Colonic mucosa (tissue), 4 donors: ENCODE data around the gene ROPN1B. TPM values are rescaled to one million over a fixed set of nuclear protein-coding genes. Genes with fewer than 3 reads are reported as not detected.
"Not testable (repeated sequence)": the region's sequence is repeated elsewhere in the genome, so short reads cannot be mapped to it uniquely, and the experiment has no call there.

Experiments used
- DNase-seq: peaks from one replicate; pipeline ENCODE4 v3.0.0-alpha.2; 2020
- H3K27ac ChIP-seq: fragments of 200-600 bp; one replicate; pipeline ENCODE4 v1.8.0; 2021
- H3K27me3 ChIP-seq: fragments of 200-600 bp; one replicate; pipeline ENCODE4 v1.8.0; 2021
- H3K36me3 ChIP-seq: fragments of 200-600 bp; one replicate; pipeline ENCODE4 v1.8.0; 2021
- H3K4me1 ChIP-seq: fragments of 200-600 bp; one replicate; pipeline ENCODE4 v1.8.0; 2021; ENCODE audit warnings: mild to moderate bottlenecking
- H3K4me3 ChIP-seq: fragments of 200-600 bp; one replicate; pipeline ENCODE4 v1.8.0; 2021
- H3K9ac ChIP-seq, 2 donors: one replicate each; pipeline ENCODE4 v1.7.0; 2013; ENCODE audit warnings: control low read depth in 2 of 2, low read depth in 2 of 2, low read length in 2 of 2
- H3K9me3 ChIP-seq: fragments of 200-600 bp; one replicate; pipeline ENCODE4 v1.8.0; 2021
- intact Hi-C: fragments of 100-400 bp; cut with DNase I; formaldehyde crosslinking; loops from one replicate; pipeline ENCODE4 v1.14.1; 2022
- total RNA-seq, 2 donors: library from RNA; stranded (reverse); fragmentation: NEBNext Ultra II Directional in 1 of 2; extraction: Animal tissue kit (Norgen Biotek cat#: 25700) in 1 of 2; gene quantifications; one replicate each; pipeline ENCODE4 v1.2.1, GENCODE V29; 2021
- TF ChIP-seq, protein P1 (sequence below): fragments of 200-600 bp; IDR thresholded peaks from one replicate; pipeline ENCODE4 v1.8.0; 2022; ENCODE audit warnings: antibody characterized with exemption, mild to moderate bottlenecking
- donor health status: healthy.
- donor health status: DM: no; HTN: no; CAD: no.
- donor health status: DM: no; HTN: no; CAD: no.

Gene ROPN1B
- total RNA-seq, 2 donors from 2014 or later, result not detected

DNA sequence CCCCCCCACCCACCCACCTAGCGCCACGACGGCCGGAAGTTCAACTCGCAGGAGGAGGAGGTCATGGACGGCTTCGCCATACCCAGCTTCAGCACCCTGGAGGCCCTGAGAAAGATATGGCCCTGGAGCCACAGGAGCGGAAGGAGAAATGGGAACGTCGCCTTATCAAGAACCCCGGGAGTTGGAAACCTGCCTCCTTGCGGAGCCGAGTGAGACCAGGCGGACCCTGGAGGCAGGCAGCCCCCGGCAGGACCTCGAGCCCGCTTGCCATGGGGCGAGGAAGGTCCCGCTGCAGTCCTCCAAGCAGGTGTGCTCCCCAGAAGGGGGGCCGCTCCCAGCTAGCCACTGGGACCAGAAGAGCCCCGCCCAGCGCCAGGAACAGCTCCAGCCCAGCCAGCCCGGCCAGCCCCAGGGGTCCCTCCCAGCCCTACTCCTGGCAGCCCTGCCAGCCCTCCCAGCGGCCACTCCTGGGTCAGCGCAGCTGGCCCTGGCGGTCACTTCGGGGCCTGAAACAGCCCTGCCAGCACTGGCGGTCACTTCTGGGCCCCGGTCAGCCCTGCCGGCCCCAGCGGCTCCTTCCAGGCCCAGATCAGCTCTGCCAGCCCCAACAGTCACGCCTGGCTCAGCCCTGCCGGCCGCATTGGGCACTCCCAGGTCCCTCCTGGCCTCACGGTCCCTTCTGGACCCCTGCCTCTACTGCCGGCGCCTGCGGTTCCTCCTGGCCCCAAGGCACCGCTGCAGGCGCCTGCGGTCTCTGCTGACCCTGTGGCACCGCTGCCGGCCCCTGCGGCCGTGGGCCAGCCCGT, 10.3 kb upstream of the ROPN1B start:
- TF ChIP-seq, protein P1, sequence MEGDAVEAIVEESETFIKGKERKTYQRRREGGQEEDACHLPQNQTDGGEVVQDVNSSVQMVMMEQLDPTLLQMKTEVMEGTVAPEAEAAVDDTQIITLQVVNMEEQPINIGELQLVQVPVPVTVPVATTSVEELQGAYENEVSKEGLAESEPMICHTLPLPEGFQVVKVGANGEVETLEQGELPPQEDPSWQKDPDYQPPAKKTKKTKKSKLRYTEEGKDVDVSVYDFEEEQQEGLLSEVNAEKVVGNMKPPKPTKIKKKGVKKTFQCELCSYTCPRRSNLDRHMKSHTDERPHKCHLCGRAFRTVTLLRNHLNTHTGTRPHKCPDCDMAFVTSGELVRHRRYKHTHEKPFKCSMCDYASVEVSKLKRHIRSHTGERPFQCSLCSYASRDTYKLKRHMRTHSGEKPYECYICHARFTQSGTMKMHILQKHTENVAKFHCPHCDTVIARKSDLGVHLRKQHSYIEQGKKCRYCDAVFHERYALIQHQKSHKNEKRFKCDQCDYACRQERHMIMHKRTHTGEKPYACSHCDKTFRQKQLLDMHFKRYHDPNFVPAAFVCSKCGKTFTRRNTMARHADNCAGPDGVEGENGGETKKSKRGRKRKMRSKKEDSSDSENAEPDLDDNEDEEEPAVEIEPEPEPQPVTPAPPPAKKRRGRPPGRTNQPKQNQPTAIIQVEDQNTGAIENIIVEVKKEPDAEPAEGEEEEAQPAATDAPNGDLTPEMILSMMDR, result no peak
- H3K9ac ChIP-seq, result no peak overlapping the region
- peaks cover 3% of the 10 kb centered on the region for H3K27me3 ChIP-seq
- no peak for DNase-seq
- H3K9me3 ChIP-seq, result no peaks in the 10 kb centered on the region
- intact Hi-C loops, result no loop called here
- no peaks in the 10 kb centered on the region for H3K36me3 ChIP-seq
- no peak overlapping the region for H3K4me3 ChIP-seq
- H3K27ac ChIP-seq, result no peak overlapping the region
- no peaks in the 10 kb centered on the region for H3K4me1 ChIP-seq

DNA sequence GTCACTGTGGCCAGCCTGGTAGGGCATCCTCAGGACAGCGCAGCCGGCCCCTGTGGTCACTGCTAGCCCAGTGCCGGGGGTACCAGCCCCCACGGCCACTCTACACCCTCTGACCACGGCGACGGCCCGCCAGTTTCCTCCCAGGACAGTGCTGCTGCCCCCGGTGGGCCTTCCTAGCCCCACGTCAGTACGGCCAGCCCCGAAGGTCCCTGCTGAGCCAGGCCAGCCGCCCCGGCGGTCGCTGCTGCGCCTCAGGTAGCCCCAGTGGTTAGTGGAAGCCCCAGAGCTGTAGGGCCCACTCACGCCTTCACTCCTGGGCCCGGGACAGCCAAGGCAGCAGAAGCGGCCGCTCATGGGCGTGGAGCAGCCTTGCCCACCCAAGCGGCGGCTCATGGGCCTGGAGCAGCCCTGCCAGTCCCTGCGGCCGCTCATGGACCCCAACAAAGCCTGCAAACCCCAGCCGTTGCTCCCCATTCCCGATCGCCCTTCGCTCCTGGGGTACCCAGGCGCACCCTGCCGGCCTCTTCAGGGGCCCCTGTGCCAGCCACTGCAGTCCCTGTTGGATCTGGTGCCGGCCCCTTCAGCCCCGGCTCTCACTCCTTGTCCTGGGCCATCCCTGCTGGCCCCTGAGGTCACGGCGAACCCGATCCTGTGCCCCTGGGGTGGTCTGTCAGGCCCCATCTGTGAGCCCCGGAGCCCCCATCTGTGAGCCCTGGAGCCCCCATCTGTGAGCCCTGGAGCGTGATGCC, 9.5 kb upstream of the ROPN1B start:
- H3K27me3 ChIP-seq, result peaks cover 3% of the 10 kb centered on the region
- H3K36me3 ChIP-seq, result no peaks in the 10 kb centered on the region
- no peaks in the 10 kb centered on the region for H3K9me3 ChIP-seq
- H3K27ac ChIP-seq, result no peak overlapping the region
- H3K4me1 ChIP-seq, result no peaks in the 10 kb centered on the region
- TF ChIP-seq, protein P1, result no peak
- no peak overlapping the region for H3K4me3 ChIP-seq
- intact Hi-C loops, result no loop called here
- no peak for DNase-seq
- H3K9ac ChIP-seq, result no peak overlapping the region

DNA sequence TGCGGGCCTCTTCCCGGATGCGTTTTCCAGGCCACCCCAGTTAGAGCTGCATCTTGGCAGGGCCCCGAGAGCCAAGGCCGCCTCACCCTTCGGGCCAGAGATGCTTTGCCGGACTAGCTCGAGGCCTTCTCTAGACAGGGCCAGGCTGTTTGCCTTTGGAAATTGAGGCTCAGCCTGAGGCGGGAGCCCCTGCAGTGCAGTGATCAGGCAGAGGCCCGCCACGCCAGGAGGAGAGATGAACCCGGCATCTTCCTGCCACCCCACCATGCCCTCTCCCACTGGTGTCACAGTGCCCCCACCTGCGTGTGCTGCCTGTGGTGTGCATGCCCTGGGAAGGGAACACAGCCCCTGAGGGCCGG, 8.9 kb upstream of the ROPN1B start:
- TF ChIP-seq, protein P1, result no peak
- no peak for DNase-seq

DNA sequence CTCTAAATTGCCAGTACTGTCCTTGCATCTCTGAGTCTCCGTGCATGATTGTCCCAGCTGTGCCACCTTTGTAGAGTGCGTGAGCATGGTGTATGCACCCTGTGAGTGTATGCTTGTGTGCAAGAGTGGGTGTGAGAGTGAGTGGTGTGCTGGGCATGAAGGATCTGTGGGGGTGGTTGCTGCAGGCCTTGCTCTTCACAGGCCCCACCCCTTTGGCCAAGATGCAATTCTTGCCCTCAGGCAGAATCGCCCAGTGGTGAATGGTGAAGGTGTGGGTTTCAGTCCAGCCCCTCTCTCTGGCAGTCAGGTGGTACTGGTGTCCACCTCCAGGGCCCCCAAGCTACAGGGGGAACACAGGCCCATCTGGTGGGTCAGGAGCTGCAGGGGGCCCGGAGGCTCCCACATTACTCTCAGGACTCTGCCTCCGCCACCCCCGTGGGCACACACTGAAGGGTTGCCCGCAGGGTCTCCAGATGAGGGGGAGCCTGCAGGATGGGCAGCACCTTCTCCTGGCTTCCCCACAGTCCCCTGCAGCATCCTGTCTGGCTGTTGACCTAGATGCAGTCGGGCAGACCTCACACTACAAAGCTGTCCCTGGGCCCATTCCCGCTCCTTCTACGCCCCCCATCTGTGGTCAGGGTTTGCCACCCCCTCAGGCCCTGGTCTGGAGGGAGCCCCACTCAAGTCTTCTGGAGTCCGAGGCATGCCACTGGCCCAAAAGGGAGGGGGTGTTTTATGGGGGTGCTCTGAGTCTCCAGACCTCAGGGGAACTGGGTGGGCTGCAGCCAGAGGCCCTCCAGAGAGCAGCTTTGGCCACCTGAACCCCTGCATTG, 8.3 kb upstream of the ROPN1B start:
- no peaks in the 10 kb centered on the region for H3K9me3 ChIP-seq
- H3K36me3 ChIP-seq, result no peaks in the 10 kb centered on the region
- H3K4me1 ChIP-seq, result no peaks in the 10 kb centered on the region
- intact Hi-C loops, result no loop called here
- TF ChIP-seq, protein P1, result no peak
- no peak overlapping the region for H3K9ac ChIP-seq
- no peak overlapping the region for H3K27ac ChIP-seq
- no peak overlapping the region for H3K4me3 ChIP-seq
- H3K27me3 ChIP-seq, result peaks cover 3% of the 10 kb centered on the region
- no peak for DNase-seq

More for the DNA sequence above, 8.9 kb upstream of the ROPN1B start:
- no peaks in the 10 kb centered on the region for H3K9me3 ChIP-seq
- no peaks in the 10 kb centered on the region for H3K36me3 ChIP-seq
- no peak overlapping the region for H3K9ac ChIP-seq
- H3K27me3 ChIP-seq, result peaks cover 3% of the 10 kb centered on the region
- no peak overlapping the region for H3K27ac ChIP-seq
- intact Hi-C loops, result no loop called here
- no peak overlapping the region for H3K4me3 ChIP-seq
- H3K4me1 ChIP-seq, result no peaks in the 10 kb centered on the region

DNA sequence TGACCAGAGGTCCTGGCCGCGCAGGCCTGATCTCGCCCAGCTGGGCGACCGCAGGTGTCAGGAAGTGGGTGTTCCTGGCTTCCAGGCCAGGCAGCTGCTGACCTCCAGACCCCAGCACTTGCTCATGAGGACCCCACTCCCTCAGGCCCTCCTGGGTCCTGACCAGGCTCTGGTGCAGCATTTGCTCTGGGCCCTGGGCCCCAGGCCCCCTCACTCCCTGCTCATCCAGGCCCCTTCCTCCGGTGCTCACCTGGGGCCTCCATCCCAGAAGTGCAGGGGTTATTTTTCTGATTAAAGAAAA, 7.7 kb upstream of the ROPN1B start:
- intact Hi-C loops, result no loop called here
- TF ChIP-seq, protein P1, result no peak
- Histone ChIP-seq H3K27me3 (peaks cover 3% of the 10 kb centered on the region), H3K4me3 (no peak overlapping the region), H3K27ac (no peak overlapping the region), H3K36me3 (no peaks in the 10 kb centered on the region), H3K9me3 (no peaks in the 10 kb centered on the region), H3K4me1 (no peaks in the 10 kb centered on the region), H3K9ac (no peak overlapping the region)
- DNase-seq, result no peak

DNA sequence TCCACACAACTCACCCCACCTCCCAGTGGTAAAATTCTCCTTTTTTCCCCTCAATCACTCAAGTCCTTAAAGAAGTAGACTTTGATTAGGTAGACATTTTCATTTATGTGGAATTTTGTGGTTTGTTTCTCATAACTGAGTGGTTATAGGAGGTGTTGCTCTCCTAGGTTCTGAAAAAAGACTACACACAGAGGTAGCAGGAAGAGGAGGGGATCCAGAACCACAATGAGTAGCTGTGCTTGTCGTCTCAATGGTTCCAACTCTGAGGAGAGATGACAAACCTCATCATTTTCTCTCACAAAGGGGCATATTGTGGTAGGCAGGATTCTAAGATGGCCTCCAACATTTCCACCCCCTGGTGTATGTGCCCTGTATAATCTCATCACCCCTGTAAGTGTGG, 5.1 kb upstream of the ROPN1B start:
- DNase-seq, H3K4me3 ChIP-seq, H3K4me1 ChIP-seq, H3K27ac ChIP-seq, H3K9me3 ChIP-seq, intact Hi-C loops, H3K36me3 ChIP-seq, H3K27me3 ChIP-seq, H3K9ac ChIP-seq: not testable (repeated sequence)
